NCI-H1092 (cell line): ENCODE data around the gene PRPS1.
"Not testable (repeated sequence)": the region's sequence is repeated elsewhere in the genome, so short reads cannot be mapped to it uniquely, and the experiment has no call there.

Source experiments
- DNase-seq: peaks from one replicate; lab custom pipeline; 2025; lab: John Stamatoyannopoulos, UW

The PRPS1 gene

GRCh38 chrX:107630031-107630689, 1.9 kb downstream of the PRPS1 start:
- DNase-seq, result no peak

GRCh38 chrX:107632346-107632745, 4.0 kb downstream of the PRPS1 start:
- DNase-seq, result no peak

- no peak for DNase-seq
Observed at GRCh38 chrX:107646735-107647134, 18.4 kb downstream of the PRPS1 start.

GRCh38 chrX:107648332-107648731, 20.0 kb downstream of the PRPS1 start:
- DNase-seq, result no peak

GRCh38 chrX:107654566-107654871, 26.2 kb downstream of the PRPS1 start:
- no peak for DNase-seq

- DNase-seq, result peak; percentile 23
Observed at GRCh38 chrX:107654872-107655761, 26.8 kb downstream of the PRPS1 start.

- no peak for DNase-seq
Observed at GRCh38 chrX:107656978-107657377, 28.7 kb downstream of the PRPS1 start.

GRCh38 chrX:107658660-107659059, 30.4 kb downstream of the PRPS1 start:
- DNase-seq, result no peak

GRCh38 chrX:107659286-107659685, 31.0 kb downstream of the PRPS1 start:
- DNase-seq, result no peak

- DNase-seq, result no peak
Observed at GRCh38 chrX:107659768-107660167, 31.5 kb downstream of the PRPS1 start.

- no peak for DNase-seq
Observed at GRCh38 chrX:107662145-107662544, 33.8 kb downstream of the PRPS1 start.

GRCh38 chrX:107662824-107663223, 34.5 kb downstream of the PRPS1 start:
- no peak for DNase-seq

- DNase-seq, result no peak
Observed at GRCh38 chrX:107666931-107667330, 38.6 kb downstream of the PRPS1 start.

GRCh38 chrX:107667426-107667825, 39.1 kb downstream of the PRPS1 start:
- DNase-seq, result no peak

GRCh38 chrX:107668710-107669109, 40.4 kb downstream of the PRPS1 start:
- not testable (repeated sequence) for DNase-seq

GRCh38 chrX:107669261-107669660, 41.0 kb downstream of the PRPS1 start:
- DNase-seq, result no peak

GRCh38 chrX:107669885-107670628, 41.7 kb downstream of the PRPS1 start:
- no peak for DNase-seq

GRCh38 chrX:107671256-107671655, 42.9 kb downstream of the PRPS1 start:
- DNase-seq, result not testable (repeated sequence)

GRCh38 chrX:107672955-107673378, 44.7 kb downstream of the PRPS1 start:
- peak; percentile 13 for DNase-seq

- DNase-seq, result no peak
Observed at GRCh38 chrX:107673431-107673830, 45.1 kb downstream of the PRPS1 start.

GRCh38 chrX:107673933-107674479, 45.7 kb downstream of the PRPS1 start:
- no peak for DNase-seq
